CD4-positive, alpha-beta T cell treated with Interleukin-21 for 1 hour (primary cell): ENCODE results near the gene PSTPIP1.
A peak's percentile ranks its signal among the peaks of the same experiment; 100 is the strongest.

Source experiments
- DNase-seq: peaks from one replicate; pipeline ENCODE4 v3.0.0-alpha.2; 2020

The PSTPIP1 gene

GRCh38 chr15:77032052-77032646 lies 37.2 kb downstream of the PSTPIP1 start:
- no peak for DNase-seq

- no peak for DNase-seq
Observed at GRCh38 chr15:77032647-77033416, 37.9 kb downstream of the PSTPIP1 start.

GRCh38 chr15:77033417-77033728 lies 38.4 kb downstream of the PSTPIP1 start:
- DNase-seq: no peak

- DNase-seq: no peak
Observed at GRCh38 chr15:77033729-77034671, 39.1 kb downstream of the PSTPIP1 start.

DNA sequence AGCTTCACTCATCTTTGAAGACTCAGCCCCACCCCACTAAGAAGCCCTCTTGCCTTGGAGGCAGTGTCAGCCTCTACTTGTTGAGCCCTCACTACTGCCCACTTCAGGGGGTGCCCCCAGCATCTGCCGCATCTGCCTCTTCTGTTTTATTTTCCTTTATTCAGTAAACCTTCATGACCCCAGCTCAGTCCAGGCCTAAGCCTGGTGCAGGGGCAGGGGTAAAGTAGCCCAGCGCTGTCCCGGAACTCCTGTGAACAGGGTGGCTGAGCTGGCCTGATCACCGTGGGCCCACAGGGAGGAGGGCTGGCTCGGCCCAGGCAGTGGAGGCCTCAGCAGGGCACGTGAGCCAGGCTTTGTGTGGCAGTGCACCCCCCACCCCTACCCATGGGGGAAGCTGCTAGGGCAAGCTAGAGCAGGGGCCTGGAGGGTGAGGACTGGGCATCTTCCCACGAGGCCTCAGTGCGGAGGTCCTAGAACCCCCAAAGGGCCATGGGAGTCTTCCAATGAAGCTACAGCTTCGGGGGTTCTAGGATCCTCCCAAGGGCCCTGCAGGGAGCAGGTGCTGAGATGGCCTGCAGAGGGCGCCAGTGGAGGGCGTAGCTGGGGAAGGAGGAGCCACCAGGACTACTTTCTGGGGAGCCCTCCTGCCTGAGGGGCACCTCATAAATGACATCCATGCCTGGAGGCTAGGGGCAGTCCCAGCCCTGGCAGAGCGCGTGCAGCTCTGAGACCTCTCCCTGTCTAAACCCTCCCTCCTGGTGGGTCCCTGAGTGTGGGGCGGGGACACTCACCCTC lies 40.0 kb downstream of the PSTPIP1 start:
- DNase-seq: peak; percentile 34

GRCh38 chr15:77035584-77035983 lies 40.7 kb downstream of the PSTPIP1 start:
- no peak for DNase-seq

DNA sequence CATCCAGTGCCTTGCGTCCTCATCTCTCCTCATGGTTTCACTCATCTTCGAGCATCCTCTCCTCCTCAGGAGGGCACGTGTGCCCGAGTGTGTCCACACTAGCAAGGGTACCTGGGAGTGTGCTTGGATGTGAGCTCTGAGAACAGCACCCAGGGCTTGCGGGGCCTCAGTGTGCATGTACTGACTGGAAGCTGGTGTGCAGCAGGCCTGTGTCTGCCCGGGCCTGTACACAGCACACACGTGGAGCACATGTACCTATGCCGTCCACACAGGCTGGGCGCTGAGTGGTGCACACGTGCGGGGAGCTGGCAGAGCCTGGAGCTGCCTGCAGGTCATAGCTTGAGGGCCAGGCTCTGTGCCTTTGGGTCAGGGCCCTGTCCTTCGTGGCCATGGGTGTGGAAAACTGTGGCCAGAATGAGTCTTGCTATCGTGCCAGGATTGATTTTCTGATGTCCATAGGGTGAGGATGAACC lies 41.1 kb downstream of the PSTPIP1 start:
- no peak for DNase-seq

DNA sequence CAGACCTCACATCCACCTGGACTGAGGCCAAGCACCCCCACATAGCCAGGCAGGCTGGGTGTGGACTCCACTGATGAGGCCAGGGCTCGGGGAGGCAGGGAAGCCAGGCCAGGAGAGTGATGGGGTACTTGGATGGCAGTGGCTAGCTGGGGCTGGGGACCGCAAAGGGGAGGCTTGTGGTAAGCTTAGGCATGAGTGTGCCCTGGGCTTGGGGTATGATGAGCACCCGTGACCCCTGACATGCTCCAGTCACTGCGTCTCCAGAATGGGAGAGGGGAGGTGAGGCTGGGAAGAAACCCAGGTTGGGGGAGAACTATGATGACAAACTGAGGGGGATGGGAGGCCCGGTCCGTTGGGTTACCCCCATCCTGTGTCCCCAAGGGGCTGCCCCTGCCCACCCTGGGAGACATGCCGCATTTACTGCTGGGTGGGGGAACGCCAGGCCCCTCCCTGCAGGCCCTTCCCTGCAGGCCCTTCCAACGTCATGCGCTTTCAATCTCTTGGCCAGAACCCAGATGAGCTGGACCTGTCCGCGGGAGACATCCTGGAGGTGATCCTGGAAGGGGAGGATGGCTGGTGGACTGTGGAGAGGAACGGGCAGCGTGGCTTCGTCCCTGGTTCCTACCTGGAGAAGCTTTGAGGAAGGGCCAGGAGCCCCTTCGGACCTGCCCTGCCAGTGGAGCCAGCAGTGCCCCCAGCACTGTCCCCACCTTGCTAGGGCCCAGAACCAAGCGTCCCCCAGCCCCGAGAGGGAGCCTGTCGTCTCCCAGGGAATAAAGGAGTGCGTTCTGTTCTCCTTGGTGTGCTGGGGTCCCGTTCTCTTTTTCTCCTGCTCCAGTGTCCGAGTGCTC lies 41.8 kb downstream of the PSTPIP1 start:
- no peak for DNase-seq

DNA sequence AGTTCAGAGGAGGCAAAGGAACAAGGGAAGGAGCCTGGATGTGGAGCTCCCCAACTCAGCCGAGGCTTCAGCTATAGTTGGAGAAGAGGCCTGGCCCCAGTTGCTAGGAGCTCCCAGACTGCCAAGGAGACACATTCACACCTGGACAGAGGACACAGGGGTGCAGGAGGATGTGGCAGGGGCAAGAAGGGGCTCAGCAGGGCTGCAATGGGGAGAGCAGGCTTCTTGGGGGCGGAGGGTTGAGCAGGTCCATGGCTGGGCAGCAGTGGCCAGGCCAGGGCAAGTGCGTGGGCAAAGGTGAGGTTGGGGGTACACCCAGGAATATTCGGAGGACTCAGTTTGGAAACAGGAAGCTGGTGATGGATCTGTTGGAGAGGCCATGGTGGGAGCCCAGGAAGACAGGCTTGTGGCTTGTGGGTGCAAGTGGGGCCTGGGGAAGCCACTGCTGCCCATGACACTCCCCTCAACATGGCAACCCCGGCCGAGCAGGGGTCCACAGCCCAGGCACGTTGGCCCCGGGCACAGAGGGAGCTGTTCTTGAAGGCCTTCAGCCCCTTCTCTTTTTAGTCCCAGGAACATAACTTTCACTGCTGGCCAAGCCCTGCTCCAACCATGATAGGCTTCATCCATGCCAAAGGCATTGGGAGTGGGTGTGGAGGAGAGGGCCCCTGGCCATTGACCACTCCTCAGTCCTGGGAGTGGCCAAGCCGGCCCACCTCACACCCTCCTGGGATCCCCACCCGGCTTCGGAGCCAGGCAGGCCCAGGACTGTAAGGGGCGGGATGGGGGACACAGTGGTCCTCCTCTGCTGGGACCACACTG lies 42.7 kb downstream of the PSTPIP1 start:
- no peak for DNase-seq

DNA sequence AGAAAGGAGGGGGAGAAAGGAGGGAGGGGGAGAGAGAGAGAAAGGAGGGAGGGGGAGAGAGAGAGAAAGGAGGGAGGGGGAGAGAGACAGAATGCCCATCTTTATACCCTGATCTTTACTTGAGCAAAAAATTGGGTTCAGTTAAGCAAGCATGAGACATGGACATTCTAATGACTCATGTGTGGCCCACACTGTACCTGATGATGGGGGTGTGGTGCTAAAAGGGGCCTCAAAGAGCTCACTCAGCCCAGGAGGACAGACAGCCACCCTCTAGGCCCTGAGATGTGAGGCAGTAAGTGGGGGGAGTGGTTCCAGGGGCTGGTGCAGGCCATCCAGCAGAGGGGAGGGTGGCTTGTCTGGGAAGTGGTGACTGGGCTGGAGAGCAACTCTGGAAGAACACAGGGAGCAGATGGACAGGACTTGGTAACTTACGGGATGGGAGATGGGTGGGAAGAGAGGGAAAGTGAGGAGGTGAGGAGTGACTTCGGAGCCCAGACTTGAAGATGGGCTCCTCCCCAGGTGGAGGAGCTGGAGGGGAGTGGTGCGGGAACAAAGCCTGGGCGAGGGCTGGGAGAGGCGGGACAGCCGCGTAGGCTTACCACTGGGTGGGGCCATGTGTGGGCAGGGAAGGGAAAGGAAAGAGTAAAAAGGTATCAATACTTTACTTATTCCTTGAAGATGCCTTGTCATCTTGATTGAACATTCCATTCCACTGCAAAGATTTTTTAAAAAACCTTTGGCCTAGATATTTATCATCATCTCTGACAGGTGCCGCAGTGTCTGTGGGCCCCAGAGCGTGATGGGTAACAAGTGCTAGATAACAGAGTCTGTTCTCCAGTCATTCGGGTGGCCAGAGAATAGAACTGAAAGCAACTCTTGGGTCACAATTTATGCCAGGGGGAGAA lies 43.6 kb downstream of the PSTPIP1 start:
- peak; percentile 12 for DNase-seq

- DNase-seq: no peak
Observed at GRCh38 chr15:77039217-77039533, 44.2 kb downstream of the PSTPIP1 start.

- no peak for DNase-seq
Observed at GRCh38 chr15:77039848-77040247, 44.9 kb downstream of the PSTPIP1 start.

- no peak for DNase-seq
Observed at GRCh38 chr15:77040673-77041072, 45.7 kb downstream of the PSTPIP1 start.

DNA sequence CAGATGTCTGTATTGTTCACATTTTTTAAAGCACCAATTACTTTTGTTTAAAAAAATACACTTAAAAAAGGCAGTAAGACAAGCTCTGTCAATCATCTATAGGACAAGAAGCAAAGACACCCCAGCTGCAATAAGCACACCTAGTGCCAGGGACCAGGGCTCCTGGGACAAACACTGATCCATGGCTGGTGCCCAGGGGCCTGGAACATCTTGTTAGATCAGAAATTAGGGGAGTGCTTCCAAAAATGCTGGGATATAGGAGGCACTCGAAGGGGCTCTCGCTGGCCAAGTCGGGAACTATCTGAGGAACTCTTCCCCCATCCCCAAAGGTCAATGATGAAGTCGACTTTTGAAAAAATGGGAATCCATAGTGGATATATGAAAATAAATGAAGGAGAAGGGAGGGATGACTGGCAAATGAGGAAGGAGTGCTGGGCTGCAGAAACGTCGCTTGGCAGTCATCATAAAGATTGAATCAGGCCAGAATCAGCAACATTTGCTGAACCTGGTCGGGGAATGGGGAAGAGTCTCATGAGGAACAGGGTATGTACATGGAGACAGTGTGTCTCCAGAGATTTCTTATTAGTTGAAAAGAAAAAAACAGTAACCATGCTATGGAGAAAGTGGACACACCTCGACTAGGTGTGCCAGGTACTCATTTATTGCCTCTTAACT lies 47.5 kb downstream of the PSTPIP1 start:
- no peak for DNase-seq

DNA sequence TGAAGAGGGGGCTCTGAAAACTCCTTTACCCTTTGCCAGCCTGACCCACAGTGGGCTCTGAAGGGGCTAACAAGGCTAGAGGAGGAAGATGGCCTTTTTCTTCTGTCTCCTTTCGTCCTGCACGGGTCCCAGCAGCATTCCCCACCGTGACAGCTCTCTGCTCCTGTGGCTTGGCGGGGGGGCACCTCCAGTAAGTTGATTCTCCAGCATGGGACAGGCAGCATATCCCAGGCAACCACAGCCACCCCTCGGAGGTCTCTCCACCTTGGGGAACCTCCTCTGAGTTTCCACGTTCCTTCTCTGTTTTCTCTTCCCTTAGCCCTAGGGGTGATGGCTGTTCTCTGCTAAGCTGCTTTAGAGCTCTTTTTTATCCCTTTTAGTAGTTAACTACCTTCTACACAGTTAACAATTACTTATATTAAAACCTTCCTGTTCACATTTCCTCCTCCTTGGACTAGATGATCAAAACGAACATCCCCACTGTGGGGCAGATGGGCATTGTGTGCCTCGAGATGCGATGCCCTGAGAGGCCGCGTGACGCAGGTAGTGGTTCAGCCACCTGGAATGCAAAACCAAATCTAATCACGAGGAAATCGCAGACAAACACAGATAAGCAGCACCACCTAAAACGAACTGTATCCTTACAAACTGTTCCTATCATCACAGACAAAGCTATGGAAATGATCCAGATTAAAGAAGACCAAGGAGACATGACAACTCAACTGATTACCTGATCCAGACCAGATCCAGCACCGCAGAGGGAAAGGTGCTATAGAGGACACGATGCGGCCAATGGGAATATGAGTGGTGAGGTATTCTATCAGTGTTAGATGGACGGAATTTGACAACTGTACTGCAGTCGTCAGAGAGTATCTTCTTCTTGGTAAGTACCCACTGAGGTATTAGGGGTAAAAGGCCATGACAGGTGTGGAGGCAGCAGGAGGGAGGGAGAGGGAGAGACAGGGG lies 48.3 kb downstream of the PSTPIP1 start:
- DNase-seq: no peak

DNA sequence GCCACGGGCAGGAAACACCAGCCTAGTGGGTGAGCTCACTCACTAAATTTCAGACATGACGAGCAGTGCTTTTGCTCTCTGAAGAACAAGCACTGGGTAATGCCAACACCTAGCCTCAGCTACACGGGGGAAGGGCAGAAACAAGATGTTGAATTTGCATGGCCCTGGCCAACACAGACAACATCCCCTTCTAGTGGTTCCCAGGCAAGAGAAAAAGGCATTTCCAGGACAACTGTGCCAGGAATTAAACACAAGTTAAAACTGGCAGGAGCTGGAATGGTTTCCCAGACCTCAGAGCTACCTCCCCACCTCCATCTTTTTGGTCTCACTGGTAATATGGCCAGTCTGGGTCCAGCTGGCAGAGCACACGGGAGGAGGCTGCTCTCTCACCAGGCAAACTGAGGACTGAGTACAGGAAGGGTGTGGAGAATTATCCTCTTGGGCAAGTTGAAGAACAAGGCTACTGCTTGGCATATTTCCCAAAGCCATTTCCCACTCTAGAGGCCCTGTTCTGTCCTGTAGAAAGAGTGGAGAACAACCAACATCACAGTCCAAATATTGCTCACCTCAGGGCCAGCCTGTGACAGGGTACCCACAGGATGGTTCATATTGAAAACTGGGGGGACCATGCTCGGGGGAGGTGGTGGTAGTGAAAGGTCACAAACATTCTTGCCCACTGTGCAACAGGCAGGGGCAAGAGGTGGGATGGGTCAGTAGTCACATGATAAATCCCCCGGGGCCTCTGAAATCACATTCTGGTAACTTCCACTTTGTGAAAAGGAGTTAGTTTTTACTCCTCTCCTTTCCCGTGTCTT lies 49.5 kb downstream of the PSTPIP1 start:
- no peak for DNase-seq

DNA sequence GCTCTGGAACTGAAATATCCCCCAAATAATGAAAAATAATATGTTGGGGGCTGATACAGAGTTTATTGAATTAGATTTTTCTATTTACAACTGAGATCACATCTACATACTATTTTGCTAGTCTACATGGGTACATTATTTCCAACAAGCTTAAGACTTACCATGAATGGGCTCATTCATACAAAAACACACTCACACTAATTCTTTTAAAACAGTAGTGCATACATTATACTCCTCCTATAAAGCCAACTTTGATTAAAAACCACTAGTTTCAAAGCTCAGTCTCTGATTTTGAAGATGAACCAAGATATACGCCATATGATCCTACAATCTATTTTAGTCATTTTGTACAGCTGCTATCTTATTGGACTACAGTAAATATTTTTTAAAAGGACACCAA lies 51.1 kb downstream of the PSTPIP1 start:
- no peak for DNase-seq
